SJCRH30 (cell line): Measurements from ENCODE around the gene CARHSP1. TPM values are rescaled to one million over a fixed set of nuclear protein-coding genes. Genes with fewer than 3 reads are reported as not detected.

Experiments used
- DNase-seq, 2 experiments: peaks; one replicate each; pipeline ENCODE4 v3.0.0-alpha.2; 2015 to 2020
- H3K27ac ChIP-seq: fragments of 250-450 bp; sonication (Bioruptor Pico); 2 replicates; pipeline ENCODE4 v1.5.1; 2020; ENCODE audit warnings: mild to moderate bottlenecking, moderate library complexity
- H3K27me3 ChIP-seq: fragments of 250-450 bp; sonication (Bioruptor Pico); 2 replicates; pipeline ENCODE4 v1.5.1; 2020; ENCODE audit warnings: mild to moderate bottlenecking, moderate library complexity
- H3K36me3 ChIP-seq: fragments of 250-450 bp; sonication (Bioruptor Pico); 2 replicates; pipeline ENCODE4 v1.5.1; 2020; ENCODE audit warnings: mild to moderate bottlenecking, moderate library complexity
- H3K4me1 ChIP-seq: fragments of 250-450 bp; sonication (Bioruptor Pico); 2 replicates; pipeline ENCODE4 v1.5.1; 2020; ENCODE audit warnings: mild to moderate bottlenecking, moderate library complexity
- H3K4me3 ChIP-seq: fragments of 250-450 bp; sonication (Bioruptor Pico); 2 replicates; pipeline ENCODE4 v1.5.1; 2020; ENCODE audit warnings: mild to moderate bottlenecking, moderate library complexity
- H3K9me3 ChIP-seq: fragments of 250-450 bp; sonication (Bioruptor Pico); replicated peaks from 2 replicates; pipeline ENCODE4 v1.5.1; 2020; ENCODE audit warnings: mild to moderate bottlenecking, moderate library complexity
- total RNA-seq: library from RNA; depleted of rRNA; stranded (reverse); fragments of >200 nt; shearing (Covaris generic); gene quantifications from 2 replicates; pipeline ENCODE4 v1.2.3, GENCODE V29; 2014

CARHSP1 gene
- total RNA-seq, 1 experiment from 2014 or later = 196 TPM

GRCh38 chr16:8869212-8869987 lies 594 bp upstream of the CARHSP1 start:
- peak overlapping the region; percentile 94 for H3K4me3 ChIP-seq
- H3K36me3 ChIP-seq = peaks cover 4% of the 10 kb centered on the region
- H3K27me3 ChIP-seq = no peaks in the 10 kb centered on the region
- H3K4me1 ChIP-seq = peaks cover 23% of the 10 kb centered on the region
- peak; percentile 60 to 65 for DNase-seq
- no peaks in the 10 kb centered on the region for H3K9me3 ChIP-seq
- H3K27ac ChIP-seq = peak overlapping the region; percentile 39

GRCh38 chr16:8867932-8868415 lies 832 bp downstream of the CARHSP1 start:
- Histone ChIP-seq H3K36me3 (peaks cover 6% of the 10 kb centered on the region), H3K4me1 (peaks cover 23% of the 10 kb centered on the region), H3K4me3 (peak overlapping the region; percentile 94), H3K9me3 (no peaks in the 10 kb centered on the region), H3K27me3 (no peaks in the 10 kb centered on the region), H3K27ac (peak overlapping the region; percentile 100)
- DNase-seq = no peak

- Histone ChIP-seq H3K4me1 (peaks cover 23% of the 10 kb centered on the region), H3K27me3 (no peaks in the 10 kb centered on the region), H3K27ac (peak overlapping the region; percentile 100), H3K4me3 (peak overlapping the region; percentile 94), H3K9me3 (no peaks in the 10 kb centered on the region), H3K36me3 (peaks cover 6% of the 10 kb centered on the region)
- DNase-seq = peak; percentile 53 to 56
Observed at GRCh38 chr16:8867216-8867931, 1.4 kb downstream of the CARHSP1 start.

- no peak for DNase-seq
- H3K27ac ChIP-seq = peak overlapping the region; percentile 100
- H3K4me3 ChIP-seq = peak overlapping the region; percentile 94
- H3K9me3 ChIP-seq = no peaks in the 10 kb centered on the region
- H3K36me3 ChIP-seq = peaks cover 6% of the 10 kb centered on the region
- H3K27me3 ChIP-seq = no peaks in the 10 kb centered on the region
- H3K4me1 ChIP-seq = peaks cover 25% of the 10 kb centered on the region
Observed at GRCh38 chr16:8866884-8867215, 2.0 kb downstream of the CARHSP1 start.

- peak overlapping the region; percentile 100; the same call in 1 of the 2 replicates for H3K27ac ChIP-seq
Observed at GRCh38 chr16:8866118-8866883, 2.5 kb downstream of the CARHSP1 start.

GRCh38 chr16:8865145-8865882 lies 3.5 kb downstream of the CARHSP1 start:
- H3K36me3 ChIP-seq = peaks cover 7% of the 10 kb centered on the region
- peaks cover 20% of the 10 kb centered on the region for H3K4me1 ChIP-seq
- H3K27me3 ChIP-seq = no peaks in the 10 kb centered on the region
- no peaks in the 10 kb centered on the region for H3K9me3 ChIP-seq
- no peak for DNase-seq
- no peak overlapping the region for H3K27ac ChIP-seq
- no peak overlapping the region for H3K4me3 ChIP-seq

More at GRCh38 chr16:8866118-8866883, 2.5 kb downstream of the CARHSP1 start:
- peak; percentile 46 to 58 for DNase-seq
- Histone ChIP-seq H3K9me3 (no peaks in the 10 kb centered on the region), H3K27me3 (no peaks in the 10 kb centered on the region), H3K4me1 (peaks cover 27% of the 10 kb centered on the region), H3K36me3 (peaks cover 6% of the 10 kb centered on the region), H3K4me3 (peak overlapping the region; percentile 94)

GRCh38 chr16:8864480-8865110 lies 4.2 kb downstream of the CARHSP1 start:
- Histone ChIP-seq H3K27me3 (no peaks in the 10 kb centered on the region), H3K9me3 (no peaks in the 10 kb centered on the region), H3K4me3 (no peak overlapping the region), H3K36me3 (peaks cover 12% of the 10 kb centered on the region), H3K4me1 (peaks cover 20% of the 10 kb centered on the region), H3K27ac (no peak overlapping the region)
- DNase-seq = no peak

DNA sequence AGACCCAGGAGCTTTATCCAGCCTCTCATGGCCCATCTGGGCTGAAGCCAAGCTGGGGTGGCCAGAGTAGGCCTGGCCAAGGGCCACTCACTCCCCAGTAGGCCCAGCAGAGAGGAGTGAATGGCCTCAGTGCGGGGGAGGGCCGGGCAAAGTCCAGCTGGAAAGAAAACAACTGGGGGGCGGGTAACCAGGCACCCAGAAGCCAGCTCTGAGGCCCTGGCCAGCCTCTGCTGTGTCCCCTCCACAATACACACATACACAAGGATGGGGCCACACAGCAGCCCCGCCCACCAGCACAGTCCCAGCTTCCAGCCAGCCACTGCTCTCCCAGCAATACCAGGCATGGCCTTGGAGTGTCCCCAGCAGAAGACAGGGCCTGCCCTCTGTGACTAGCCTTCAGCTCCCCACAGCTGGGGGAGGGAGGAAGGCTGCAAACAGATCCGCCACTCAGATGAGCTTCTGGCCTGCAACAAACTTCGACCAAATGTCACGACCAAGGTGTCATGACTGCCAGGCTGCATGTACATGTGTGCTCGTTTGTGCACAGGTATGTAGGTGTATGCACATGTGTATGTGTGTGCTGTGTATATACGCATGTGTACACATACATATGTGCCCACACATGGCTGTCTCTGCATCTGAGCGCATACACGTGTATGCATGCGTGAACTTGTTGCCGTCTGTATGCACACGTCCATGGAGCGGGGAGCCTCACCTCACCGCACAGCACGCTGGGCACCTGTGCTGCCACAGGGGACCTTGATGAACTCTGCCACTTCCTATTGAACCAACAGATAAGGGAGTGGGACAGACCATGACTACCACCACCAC lies 5.0 kb downstream of the CARHSP1 start:
- H3K27ac ChIP-seq = no peak overlapping the region
- no peak for DNase-seq
- no peak overlapping the region for H3K4me3 ChIP-seq
- no peaks in the 10 kb centered on the region for H3K27me3 ChIP-seq
- peaks cover 20% of the 10 kb centered on the region for H3K4me1 ChIP-seq
- peaks cover 19% of the 10 kb centered on the region for H3K36me3 ChIP-seq
- no peaks in the 10 kb centered on the region for H3K9me3 ChIP-seq

GRCh38 chr16:8862309-8863130 lies 6.3 kb downstream of the CARHSP1 start:
- H3K27ac ChIP-seq = no peak overlapping the region
- H3K4me3 ChIP-seq = no peak overlapping the region
- no peaks in the 10 kb centered on the region for H3K27me3 ChIP-seq
- H3K4me1 ChIP-seq = peaks cover 20% of the 10 kb centered on the region
- H3K36me3 ChIP-seq = peaks cover 30% of the 10 kb centered on the region
- no peak for DNase-seq
- H3K9me3 ChIP-seq = no peaks in the 10 kb centered on the region

- H3K9me3 ChIP-seq = no peaks in the 10 kb centered on the region
- no peak overlapping the region for H3K27ac ChIP-seq
- H3K4me1 ChIP-seq = peaks cover 20% of the 10 kb centered on the region
- H3K27me3 ChIP-seq = no peaks in the 10 kb centered on the region
- no peak overlapping the region for H3K4me3 ChIP-seq
- peaks cover 32% of the 10 kb centered on the region for H3K36me3 ChIP-seq
- no peak for DNase-seq
Observed at GRCh38 chr16:8861563-8862308, 7.1 kb downstream of the CARHSP1 start.

GRCh38 chr16:8859913-8860881 lies 8.6 kb downstream of the CARHSP1 start:
- peaks cover 44% of the 10 kb centered on the region for H3K36me3 ChIP-seq
- H3K27ac ChIP-seq = no peak overlapping the region
- DNase-seq = no peak
- H3K9me3 ChIP-seq = no peaks in the 10 kb centered on the region
- peaks cover 8% of the 10 kb centered on the region; the same call in 1 of the 2 replicates for H3K4me1 ChIP-seq
- H3K4me3 ChIP-seq = no peak overlapping the region
- no peaks in the 10 kb centered on the region for H3K27me3 ChIP-seq
